Measurements from ENCODE around the gene ATP5F1C.

GRCh38 chr10:7787150-7787856 lies 674 bp upstream of the ATP5F1C start:
- TF ChIP-seq, protein P1, sequence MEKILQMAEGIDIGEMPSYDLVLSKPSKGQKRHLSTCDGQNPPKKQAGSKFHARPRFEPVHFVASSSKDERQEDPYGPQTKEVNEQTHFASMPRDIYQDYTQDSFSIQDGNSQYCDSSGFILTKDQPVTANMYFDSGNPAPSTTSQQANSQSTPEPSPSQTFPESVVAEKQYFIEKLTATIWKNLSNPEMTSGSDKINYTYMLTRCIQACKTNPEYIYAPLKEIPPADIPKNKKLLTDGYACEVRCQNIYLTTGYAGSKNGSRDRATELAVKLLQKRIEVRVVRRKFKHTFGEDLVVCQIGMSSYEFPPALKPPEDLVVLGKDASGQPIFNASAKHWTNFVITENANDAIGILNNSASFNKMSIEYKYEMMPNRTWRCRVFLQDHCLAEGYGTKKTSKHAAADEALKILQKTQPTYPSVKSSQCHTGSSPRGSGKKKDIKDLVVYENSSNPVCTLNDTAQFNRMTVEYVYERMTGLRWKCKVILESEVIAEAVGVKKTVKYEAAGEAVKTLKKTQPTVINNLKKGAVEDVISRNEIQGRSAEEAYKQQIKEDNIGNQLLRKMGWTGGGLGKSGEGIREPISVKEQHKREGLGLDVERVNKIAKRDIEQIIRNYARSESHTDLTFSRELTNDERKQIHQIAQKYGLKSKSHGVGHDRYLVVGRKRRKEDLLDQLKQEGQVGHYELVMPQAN (conservative IDR thresholded peaks at IDR 0.05) = peak; percentile 22; the same call in 1 of the 2 replicates
- TF ChIP-seq CTCF (IDR thresholded peaks at IDR 0.05 in 2 of 3, conservative IDR thresholded peaks at IDR 0.05 in 1 of 3; ENCODE audit: control insufficient read depth in 2 of 3, extremely low read depth in 1 of 3, insufficient read depth in 1 of 3, low read depth in 3 of 3, low read length in 3 of 3) (no peak), POU2F2 (IDR thresholded peaks at IDR 0.05; ENCODE audit: borderline replicate concordance, low read depth, low read length) (no peak), SREBF2 (IDR thresholded peaks at IDR 0.05; ENCODE audit: low read length) (no peak), RAD21 (IDR thresholded peaks at IDR 0.05; ENCODE audit: insufficient read depth, low read depth, low read length) (no peak), BRCA1 (IDR thresholded peaks at IDR 0.05; ENCODE audit: low read depth, low read length) (no peak), POLR2A (IDR thresholded peaks at IDR 0.05; ENCODE audit: low read depth, low read length) (no peak), JUND (IDR thresholded peaks at IDR 0.05; ENCODE audit: low read depth, low read length) (no peak), USF2 (IDR thresholded peaks at IDR 0.05; ENCODE audit: borderline replicate concordance, low read depth, low read length) (no peak), BHLHE40 (IDR thresholded peaks at IDR 0.05; ENCODE audit: borderline replicate concordance in 1 of 2, low read depth in 2 of 2, low read length in 1 of 2) (no peak), EZH2 (IDR thresholded peaks at IDR 0.05; ENCODE audit: borderline replicate concordance, control insufficient read depth, low read depth, low read length) (no peak), RB1 (IDR thresholded peaks at IDR 0.05; ENCODE audit: borderline replicate concordance) (no peak), POLR2AphosphoS5 (IDR thresholded peaks at IDR 0.05; ENCODE audit: low read length) (no peak)
